Measurements from ENCODE around the gene MED19. TPM values are rescaled to one million over a fixed set of nuclear protein-coding genes. Genes with fewer than 3 reads are reported as not detected.

The MED19 gene
- total RNA-seq, 2 donors from 2014 or later, result 11.1 to 11.9 TPM

- ATAC-seq (ENCODE audit: insufficient number of reproducible peaks, low FRiP score, low read depth) (peak; percentile 99), DNase-seq (ENCODE audit: low spot score) (peak; percentile 98)
- TF ChIP-seq, protein P1, sequence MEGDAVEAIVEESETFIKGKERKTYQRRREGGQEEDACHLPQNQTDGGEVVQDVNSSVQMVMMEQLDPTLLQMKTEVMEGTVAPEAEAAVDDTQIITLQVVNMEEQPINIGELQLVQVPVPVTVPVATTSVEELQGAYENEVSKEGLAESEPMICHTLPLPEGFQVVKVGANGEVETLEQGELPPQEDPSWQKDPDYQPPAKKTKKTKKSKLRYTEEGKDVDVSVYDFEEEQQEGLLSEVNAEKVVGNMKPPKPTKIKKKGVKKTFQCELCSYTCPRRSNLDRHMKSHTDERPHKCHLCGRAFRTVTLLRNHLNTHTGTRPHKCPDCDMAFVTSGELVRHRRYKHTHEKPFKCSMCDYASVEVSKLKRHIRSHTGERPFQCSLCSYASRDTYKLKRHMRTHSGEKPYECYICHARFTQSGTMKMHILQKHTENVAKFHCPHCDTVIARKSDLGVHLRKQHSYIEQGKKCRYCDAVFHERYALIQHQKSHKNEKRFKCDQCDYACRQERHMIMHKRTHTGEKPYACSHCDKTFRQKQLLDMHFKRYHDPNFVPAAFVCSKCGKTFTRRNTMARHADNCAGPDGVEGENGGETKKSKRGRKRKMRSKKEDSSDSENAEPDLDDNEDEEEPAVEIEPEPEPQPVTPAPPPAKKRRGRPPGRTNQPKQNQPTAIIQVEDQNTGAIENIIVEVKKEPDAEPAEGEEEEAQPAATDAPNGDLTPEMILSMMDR (IDR thresholded peaks at IDR 0.05), result peak; percentile 48
- peak within 1 kb of the TSS; percentile 97 to 98 for H3K27ac ChIP-seq
- H3K27me3 ChIP-seq (replicated peaks; ENCODE audit: insufficient read depth), result no peaks in the 10 kb centered on the region
- H3K9me3 ChIP-seq, result no peaks in the 10 kb centered on the region
- H3K36me3 ChIP-seq, result peaks cover 8% of the 10 kb centered on the region
- peaks cover 17 to 24% of the 10 kb centered on the region in 2 donors for H3K4me1 ChIP-seq (ENCODE audit: control insufficient read depth in 1 of 2, low read depth in 2 of 2)
- peak within 1 kb of the TSS; percentile 79 for H3K4me3 ChIP-seq
These were observed 44.1 kb downstream of the MED19 start, which contains the start of gene ZDHHC5 for GRCh38 chr11:57667736-57668433. ZDHHC5 (plus strand) TSS chr11:57668114; CDS start chr11:57673091, 4,977 bp downstream.

- TF ChIP-seq, protein P1 (IDR thresholded peaks at IDR 0.05), result no peak
- peak; percentile 93 for DNase-seq (ENCODE audit: low spot score)
- peak overlapping the region; percentile 97 to 98 for H3K27ac ChIP-seq
- H3K4me1 ChIP-seq (ENCODE audit: control insufficient read depth in 1 of 2, low read depth in 2 of 2), result peaks cover 17 to 24% of the 10 kb centered on the region in 2 donors
- no peaks in the 10 kb centered on the region for H3K27me3 ChIP-seq (replicated peaks; ENCODE audit: insufficient read depth)
- H3K4me3 ChIP-seq, result peak overlapping the region; percentile 79
- H3K9me3 ChIP-seq, result no peaks in the 10 kb centered on the region
- ATAC-seq (ENCODE audit: insufficient number of reproducible peaks, low FRiP score, low read depth), result peak; percentile 98
- H3K36me3 ChIP-seq, result peaks cover 2% of the 10 kb centered on the region
These were observed 44.8 kb downstream of the MED19 start for GRCh38 chr11:57667117-57667735.

GRCh38 chr11:57663975-57664374 lies 48.0 kb downstream of the MED19 start:
- Histone ChIP-seq H3K36me3 (peaks cover 20% of the 10 kb centered on the region), H3K9me3 (no peaks in the 10 kb centered on the region), H3K4me1 (ENCODE audit: control insufficient read depth in 1 of 2, low read depth in 2 of 2) (peaks cover 5 to 15% of the 10 kb centered on the region in 2 donors), H3K27me3 (replicated peaks; ENCODE audit: insufficient read depth) (no peaks in the 10 kb centered on the region), H3K27ac (no peak overlapping the region), H3K4me3 (no peak overlapping the region)
- ATAC-seq (ENCODE audit: insufficient number of reproducible peaks, low FRiP score, low read depth) (no peak), DNase-seq (ENCODE audit: low spot score) (no peak)
- TF ChIP-seq, protein P1 (IDR thresholded peaks at IDR 0.05), result no peak

DNA sequence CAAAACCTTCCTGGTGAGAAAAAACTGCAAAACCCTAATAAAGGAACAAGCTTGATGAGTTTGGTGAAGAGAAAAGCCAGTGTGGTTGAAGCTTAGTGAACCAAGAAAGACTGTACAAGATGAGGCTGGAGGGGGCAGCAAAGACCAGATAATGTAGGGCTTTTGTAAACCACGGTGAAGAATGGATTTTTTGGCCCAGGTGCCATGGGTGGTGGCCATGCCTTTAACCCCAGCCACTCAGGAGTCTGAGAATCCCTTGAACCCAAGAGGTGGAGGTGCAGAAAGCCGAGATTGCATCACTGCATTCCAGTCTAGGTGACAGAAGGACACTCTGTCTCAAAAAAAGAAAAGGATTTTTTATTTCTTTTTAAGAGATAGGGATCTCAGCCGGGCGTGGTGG lies 49.1 kb downstream of the MED19 start:
- Histone ChIP-seq H3K4me3 (no peak overlapping the region), H3K27ac (no peak overlapping the region), H3K27me3 (replicated peaks; ENCODE audit: insufficient read depth) (no peaks in the 10 kb centered on the region), H3K36me3 (peaks cover 20% of the 10 kb centered on the region), H3K9me3 (no peaks in the 10 kb centered on the region), H3K4me1 (ENCODE audit: control insufficient read depth in 1 of 2, low read depth in 2 of 2) (peaks cover 4 to 22% of the 10 kb centered on the region in 2 donors)
- TF ChIP-seq, protein P1 (IDR thresholded peaks at IDR 0.05), result no peak
- DNase-seq (ENCODE audit: low spot score), result no peak
- no peak for ATAC-seq (ENCODE audit: insufficient number of reproducible peaks, low FRiP score, low read depth)

- no peak overlapping the region for H3K27ac ChIP-seq
- DNase-seq (ENCODE audit: low spot score) (no peak), ATAC-seq (ENCODE audit: insufficient number of reproducible peaks, low FRiP score, low read depth) (no peak)
- no peaks in the 10 kb centered on the region for H3K9me3 ChIP-seq
- TF ChIP-seq, protein P1 (IDR thresholded peaks at IDR 0.05), result no peak
- no peaks in the 10 kb centered on the region for H3K27me3 ChIP-seq (replicated peaks; ENCODE audit: insufficient read depth)
- no peak overlapping the region for H3K4me3 ChIP-seq
- H3K36me3 ChIP-seq, result peaks cover 20% of the 10 kb centered on the region
- peaks cover 4 to 21% of the 10 kb centered on the region in 2 donors for H3K4me1 ChIP-seq (ENCODE audit: control insufficient read depth in 1 of 2, low read depth in 2 of 2)
These were observed 52.3 kb downstream of the MED19 start for GRCh38 chr11:57659669-57660068.

All from thoracic aorta (tissue), 2 donors.